Lower lobe of right lung (tissue), 2 donors: Measurements from ENCODE around the gene TMEM272. TPM values are rescaled to one million over a fixed set of nuclear protein-coding genes. Genes with fewer than 3 reads are reported as not detected.
A peak's percentile ranks its signal among the peaks of the same experiment; 100 is the strongest.

Source experiments
- ATAC-seq, 2 donors: fragments of 200-7000 bp; cut with Tn5 transposase; one replicate each; pipeline ENCODE4 v1.9.1; 2020 to 2022; ENCODE audit warnings: mild to moderate bottlenecking in 2 of 2, moderate library complexity in 2 of 2
- DNase-seq: peaks from one replicate; pipeline ENCODE4 v3.0.0-alpha.2; 2020
- H3K27ac ChIP-seq: fragments of 200-600 bp; one replicate; pipeline ENCODE4 v1.8.0; 2022
- H3K27me3 ChIP-seq: fragments of 200-600 bp; one replicate; pipeline ENCODE4 v1.8.0; 2022; ENCODE audit warnings: low read depth
- H3K36me3 ChIP-seq: fragments of 200-600 bp; one replicate; pipeline ENCODE4 v1.8.0; 2022; ENCODE audit warnings: mild to moderate bottlenecking
- H3K4me1 ChIP-seq: fragments of 200-600 bp; one replicate; pipeline ENCODE4 v1.8.0; 2022
- H3K4me3 ChIP-seq: fragments of 200-600 bp; one replicate; pipeline ENCODE4 v1.8.0; 2022; ENCODE audit warnings: mild to moderate bottlenecking
- H3K9me3 ChIP-seq: fragments of 200-600 bp; one replicate; pipeline ENCODE4 v1.8.0; 2022
- CTCF ChIP-seq: fragments of 200-600 bp; IDR thresholded peaks from one replicate; pipeline ENCODE4 v1.8.0; 2022; ENCODE audit warnings: antibody characterized with exemption, mild to moderate bottlenecking
- intact Hi-C: fragments of 100-400 bp; cut with DNase I; formaldehyde crosslinking; loops from one replicate; pipeline ENCODE4 v1.11.0; 2022
- total RNA-seq: library from RNA; stranded (reverse); fragmentation: NEBNext Ultra II Directional; extraction: Animal tissue kit (Norgen Biotek cat#: 25700); gene quantifications from one replicate; pipeline ENCODE4 v1.2.1, GENCODE V29; 2021
- donor health status: DM: no; HTN: yes; CAD: no; lungs with severe emphysema.

TMEM272 gene
- total RNA-seq, 1 donor from 2014 or later, result 0.09 TPM

GRCh38 chr13:51793570-51794271 lies 51.3 kb downstream of the TMEM272 start:
- Histone ChIP-seq H3K9me3 (no peaks in the 10 kb centered on the region), H3K4me3 (no peak overlapping the region), H3K36me3 (peaks cover 12% of the 10 kb centered on the region), H3K27me3 (no peaks in the 10 kb centered on the region), H3K27ac (peak overlapping the region; percentile 9), H3K4me1 (peaks cover 5% of the 10 kb centered on the region)
- intact Hi-C loops, result no loop called here
- peak; percentile 44 to 61 for ATAC-seq
- DNase-seq, result no peak
- no peak for TF ChIP-seq CTCF

- no peak for TF ChIP-seq CTCF
- no peaks in the 10 kb centered on the region for H3K9me3 ChIP-seq
- H3K27me3 ChIP-seq, result no peaks in the 10 kb centered on the region
- H3K4me3 ChIP-seq, result no peak overlapping the region
- H3K4me1 ChIP-seq, result peaks cover 17% of the 10 kb centered on the region
- intact Hi-C loops, result no loop called here
- no peak for DNase-seq
- H3K36me3 ChIP-seq, result no peaks in the 10 kb centered on the region
- H3K27ac ChIP-seq, result peak overlapping the region; percentile 56
- ATAC-seq, result no peak
Observed at GRCh38 chr13:51786425-51787265, 58.3 kb downstream of the TMEM272 start.

GRCh38 chr13:51785712-51786424 lies 59.1 kb downstream of the TMEM272 start:
- no peak overlapping the region for H3K4me3 ChIP-seq
- ATAC-seq (peak; percentile 40 to 52), DNase-seq (no peak)

GRCh38 chr13:51784097-51784496 lies 60.9 kb downstream of the TMEM272 start:
- H3K36me3 ChIP-seq, result no peaks in the 10 kb centered on the region
- DNase-seq, result no peak
- no peak overlapping the region for H3K27ac ChIP-seq
- ATAC-seq, result no peak
- H3K4me1 ChIP-seq, result peaks cover 17% of the 10 kb centered on the region
- H3K4me3 ChIP-seq, result no peak overlapping the region
- intact Hi-C loops, result no loop called here
- H3K27me3 ChIP-seq, result no peaks in the 10 kb centered on the region
- no peaks in the 10 kb centered on the region for H3K9me3 ChIP-seq
- no peak for TF ChIP-seq CTCF

More at GRCh38 chr13:51785712-51786424, 59.1 kb downstream of the TMEM272 start:
- Histone ChIP-seq H3K36me3 (no peaks in the 10 kb centered on the region), H3K9me3 (no peaks in the 10 kb centered on the region), H3K4me1 (peaks cover 17% of the 10 kb centered on the region), H3K27me3 (no peaks in the 10 kb centered on the region), H3K27ac (peak overlapping the region; percentile 56)
- intact Hi-C loops, result no loop called here
- TF ChIP-seq CTCF, result no peak

- no peaks in the 10 kb centered on the region for H3K27me3 ChIP-seq
- no peak overlapping the region for H3K27ac ChIP-seq
- no peak for TF ChIP-seq CTCF
- no peak for ATAC-seq
- H3K36me3 ChIP-seq, result no peaks in the 10 kb centered on the region
- H3K9me3 ChIP-seq, result no peaks in the 10 kb centered on the region
- H3K4me1 ChIP-seq, result peaks cover 17% of the 10 kb centered on the region
- H3K4me3 ChIP-seq, result no peak overlapping the region
- intact Hi-C loops, result no loop called here
- DNase-seq, result no peak
Observed at GRCh38 chr13:51783428-51784094, 61.4 kb downstream of the TMEM272 start.
